ENCODE data around the gene MFSD12. TPM values are rescaled to one million over a fixed set of nuclear protein-coding genes. Genes with fewer than 3 reads are reported as not detected.

Gene MFSD12
- total and polyA plus RNA-seq, 4 donors = 9.4 to 43.6 (median 24.6) TPM

DNA sequence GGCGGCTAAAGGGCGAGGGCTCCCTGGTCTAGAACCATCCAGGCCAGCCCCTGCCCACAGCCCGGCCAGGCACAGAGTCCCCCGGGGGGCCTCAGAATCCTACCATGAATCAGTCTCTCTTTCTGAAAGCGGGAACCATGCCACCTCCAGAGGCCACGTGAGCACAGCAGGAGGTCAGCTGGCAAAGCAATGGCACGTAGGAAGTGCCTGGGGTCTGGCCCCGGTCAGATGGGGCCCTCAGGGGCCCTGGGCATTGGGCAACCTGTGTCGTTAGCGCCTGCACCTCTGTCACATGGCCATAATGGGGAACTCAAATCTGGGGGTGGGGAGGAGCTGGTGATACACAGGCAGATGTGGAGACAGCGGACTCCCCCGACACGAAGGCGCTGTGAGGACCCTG, 8.8 kb downstream of the MFSD12 start:
- H3K4me3 ChIP-seq (ENCODE audit: low read depth in 1 of 3, low read length in 3 of 3) = no peak overlapping the region
- H3K27me3 ChIP-seq (ENCODE audit: control insufficient read depth in 4 of 4, insufficient read depth in 4 of 4, low read length in 3 of 4) = no peaks in the 10 kb centered on the region
- no peak overlapping the region for H3K27ac ChIP-seq (ENCODE audit: low read depth in 1 of 2, low read length in 2 of 2)
- 76% methylated on average over 14 of the region's 14 CpGs for WGBS
- no peak for DNase-seq (ENCODE audit: low spot score)
- H3K36me3 ChIP-seq (ENCODE audit: control insufficient read depth in 4 of 4, insufficient read depth in 3 of 4, low read depth in 1 of 4, low read length in 3 of 4) = peaks cover 0 to 12% (median 8%) of the 10 kb centered on the region in 4 donors
- H3K9me3 ChIP-seq (ENCODE audit: control insufficient read depth in 4 of 4, low read length in 3 of 4) = no peaks in the 10 kb centered on the region
- TF ChIP-seq GABPA (IDR thresholded peaks at IDR 0.05 in 1 of 2, conservative IDR thresholded peaks at IDR 0.05 in 1 of 2) (no peak), TAF1 (conservative IDR thresholded peaks at IDR 0.05) (no peak), NR2F2 (IDR thresholded peaks at IDR 0.05) (no peak), ZBTB33 (IDR thresholded peaks at IDR 0.05) (no peak), HNF4G (IDR thresholded peaks at IDR 0.05) (no peak), HNF4A (conservative IDR thresholded peaks at IDR 0.05) (no peak), RXRA (IDR thresholded peaks at IDR 0.05) (no peak), RAD21 (IDR thresholded peaks at IDR 0.05) (no peak), FOXA2 (IDR thresholded peaks at IDR 0.05) (no peak), CTCF (IDR thresholded peaks at IDR 0.05; ENCODE audit: low read depth, low read length, missing input control) (no peak), SP1 (IDR thresholded peaks at IDR 0.05) (no peak), REST (IDR thresholded peaks at IDR 0.05) (no peak), YY1 (IDR thresholded peaks at IDR 0.05) (no peak), MAX (IDR thresholded peaks at IDR 0.05) (no peak)
- TF ChIP-seq, protein P1, sequence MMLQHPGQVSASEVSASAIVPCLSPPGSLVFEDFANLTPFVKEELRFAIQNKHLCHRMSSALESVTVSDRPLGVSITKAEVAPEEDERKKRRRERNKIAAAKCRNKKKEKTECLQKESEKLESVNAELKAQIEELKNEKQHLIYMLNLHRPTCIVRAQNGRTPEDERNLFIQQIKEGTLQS (IDR thresholded peaks at IDR 0.05) = no peak
- peaks cover 0 to 12% (median 3%) of the 10 kb centered on the region in 4 donors for H3K4me1 ChIP-seq (ENCODE audit: control insufficient read depth in 4 of 4, insufficient read depth in 4 of 4, low read length in 3 of 4)
- H3K9ac ChIP-seq (ENCODE audit: low read depth in 1 of 2, low read length in 2 of 2) = no peak overlapping the region

GRCh38 chr19:3547767-3548282, 9.6 kb downstream of the MFSD12 start:
- no peak for DNase-seq (ENCODE audit: low spot score)
- Histone ChIP-seq H3K9me3 (ENCODE audit: control insufficient read depth in 4 of 4, low read length in 3 of 4) (no peaks in the 10 kb centered on the region), H3K4me1 (ENCODE audit: control insufficient read depth in 4 of 4, insufficient read depth in 4 of 4, low read length in 3 of 4) (peaks cover 0 to 9% (median 1%) of the 10 kb centered on the region in 4 donors), H3K4me3 (ENCODE audit: low read depth in 1 of 3, low read length in 3 of 3) (no peak overlapping the region), H3K27me3 (ENCODE audit: control insufficient read depth in 4 of 4, insufficient read depth in 4 of 4, low read length in 3 of 4) (no peaks in the 10 kb centered on the region), H3K27ac (ENCODE audit: low read depth in 1 of 2, low read length in 2 of 2) (no peak overlapping the region), H3K36me3 (ENCODE audit: control insufficient read depth in 4 of 4, insufficient read depth in 3 of 4, low read depth in 1 of 4, low read length in 3 of 4) (peaks cover 0 to 12% (median 8%) of the 10 kb centered on the region in 4 donors), H3K9ac (ENCODE audit: low read depth in 1 of 2, low read length in 2 of 2) (no peak overlapping the region)
- WGBS = 93% methylated on average over 36 of the region's 36 CpGs
- TF ChIP-seq FOXA2 (IDR thresholded peaks at IDR 0.05) (no peak), REST (IDR thresholded peaks at IDR 0.05) (no peak), RAD21 (IDR thresholded peaks at IDR 0.05) (no peak), SP1 (IDR thresholded peaks at IDR 0.05) (no peak), HNF4A (conservative IDR thresholded peaks at IDR 0.05) (no peak), GABPA (IDR thresholded peaks at IDR 0.05 in 1 of 2, conservative IDR thresholded peaks at IDR 0.05 in 1 of 2) (no peak), NR2F2 (IDR thresholded peaks at IDR 0.05) (no peak), YY1 (IDR thresholded peaks at IDR 0.05) (no peak), TAF1 (conservative IDR thresholded peaks at IDR 0.05) (no peak), RXRA (IDR thresholded peaks at IDR 0.05) (no peak), JUND (IDR thresholded peaks at IDR 0.05) (no peak), ZBTB33 (IDR thresholded peaks at IDR 0.05) (no peak)
- TF ChIP-seq, protein P1 (IDR thresholded peaks at IDR 0.05) = no peak

Data from liver (tissue), 9 donors.